ENCODE results near the gene P2RX5.

DNA sequence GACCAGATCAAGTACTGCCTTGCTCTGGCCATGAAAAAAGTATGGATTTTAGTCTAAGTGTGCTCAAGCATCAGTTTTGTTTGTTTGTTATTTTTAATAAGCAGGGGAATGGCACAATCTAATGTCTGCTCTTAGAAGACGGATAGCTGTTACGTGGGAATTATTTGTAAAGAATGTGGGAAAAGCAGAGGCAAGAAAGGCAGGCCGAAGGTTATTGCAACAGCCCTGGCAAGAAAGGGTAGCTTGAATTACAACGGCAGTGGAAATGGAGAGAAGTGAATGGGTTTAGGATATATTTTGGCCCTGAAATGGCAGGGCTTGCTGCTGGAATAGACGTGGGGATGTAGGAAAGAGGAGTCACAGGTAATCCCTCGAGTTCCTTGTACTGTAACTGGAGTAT, 26.8 kb upstream of the P2RX5 start:
- TF ChIP-seq POLR2A (IDR thresholded peaks at IDR 0.05) (no peak), POLR2AphosphoS5 (IDR thresholded peaks at IDR 0.05) (no peak), EP300 (IDR thresholded peaks at IDR 0.05) (no peak)
- TF ChIP-seq, protein P1, sequence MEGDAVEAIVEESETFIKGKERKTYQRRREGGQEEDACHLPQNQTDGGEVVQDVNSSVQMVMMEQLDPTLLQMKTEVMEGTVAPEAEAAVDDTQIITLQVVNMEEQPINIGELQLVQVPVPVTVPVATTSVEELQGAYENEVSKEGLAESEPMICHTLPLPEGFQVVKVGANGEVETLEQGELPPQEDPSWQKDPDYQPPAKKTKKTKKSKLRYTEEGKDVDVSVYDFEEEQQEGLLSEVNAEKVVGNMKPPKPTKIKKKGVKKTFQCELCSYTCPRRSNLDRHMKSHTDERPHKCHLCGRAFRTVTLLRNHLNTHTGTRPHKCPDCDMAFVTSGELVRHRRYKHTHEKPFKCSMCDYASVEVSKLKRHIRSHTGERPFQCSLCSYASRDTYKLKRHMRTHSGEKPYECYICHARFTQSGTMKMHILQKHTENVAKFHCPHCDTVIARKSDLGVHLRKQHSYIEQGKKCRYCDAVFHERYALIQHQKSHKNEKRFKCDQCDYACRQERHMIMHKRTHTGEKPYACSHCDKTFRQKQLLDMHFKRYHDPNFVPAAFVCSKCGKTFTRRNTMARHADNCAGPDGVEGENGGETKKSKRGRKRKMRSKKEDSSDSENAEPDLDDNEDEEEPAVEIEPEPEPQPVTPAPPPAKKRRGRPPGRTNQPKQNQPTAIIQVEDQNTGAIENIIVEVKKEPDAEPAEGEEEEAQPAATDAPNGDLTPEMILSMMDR (IDR thresholded peaks at IDR 0.05), result no peak

All from suprapubic skin (tissue), 4 donors.